Transverse colon (tissue), 4 donors: ENCODE measurements around the gene BZW1. TPM values are rescaled to one million over a fixed set of nuclear protein-coding genes. Genes with fewer than 3 reads are reported as not detected.

Experiments
- DNase-seq: peaks from one replicate; pipeline ENCODE4 v3.0.0-alpha.2; 2019
- H3K27ac ChIP-seq, 4 donors: fragments of 200-600 bp; sonication (generic); 2 replicates each; pipeline ENCODE4 v1.5.1; 2016 to 2018; ENCODE audit warnings: inconsistent platforms in 4 of 4
- H3K27me3 ChIP-seq: fragments of 200-600 bp; sonication (generic); 2 replicates; pipeline ENCODE4 v1.5.1; 2017; ENCODE audit warnings: inconsistent platforms
- H3K36me3 ChIP-seq, 4 donors: fragments of 200-600 bp; sonication (generic); 2 replicates each; pipeline ENCODE4 v1.5.1; 2017 to 2019; ENCODE audit warnings: inconsistent platforms in 4 of 4
- H3K4me1 ChIP-seq, 4 donors: fragments of 200-600 bp; sonication (generic); 2 replicates each; pipeline ENCODE4 v1.5.1; 2017 to 2020; ENCODE audit warnings: inconsistent platforms in 4 of 4
- H3K4me3 ChIP-seq, 4 donors: fragments of 200-600 bp; sonication (generic); 1 replicate in 1 of 4; 2 replicates in 3 of 4; pipeline versions ENCODE4 v1.5.1 to v1.6.1; 2017 to 2019; ENCODE audit warnings: inconsistent platforms in 4 of 4
- H3K9me3 ChIP-seq, 2 donors: fragments of 200-600 bp; sonication (generic); 2 replicates each; pipeline ENCODE4 v1.5.1; 2017 to 2019; ENCODE audit warnings: inconsistent platforms in 2 of 2
- CTCF ChIP-seq, 5 experiments: fragments of 200-600 bp in 3 of 5; fragments of 450-650 bp in 2 of 5; sonication (generic) in 3 of 5; IDR thresholded peaks; 1 replicate in 2 of 5; 2 replicates in 3 of 5; pipeline ENCODE4 v1.5.1; 2016 to 2017; ENCODE audit warnings: antibody characterized with exemption in 5 of 5, inconsistent platforms in 3 of 5, mild to moderate bottlenecking in 2 of 5, moderate library complexity in 1 of 5
- EP300 ChIP-seq: sonication (generic); formaldehyde crosslinking; IDR thresholded peaks from one replicate; pipeline ENCODE4 v1.6.1; 2017; ENCODE audit warnings: antibody characterized with exemption, low read depth
- POLR2A ChIP-seq: fragments of 450-650 bp; IDR thresholded peaks from one replicate; pipeline ENCODE4 v1.6.1; 2016; ENCODE audit warnings: antibody characterized with exemption, mild to moderate bottlenecking, moderate library complexity
- POLR2AphosphoS5 ChIP-seq, 3 donors: sonication (generic); formaldehyde crosslinking; IDR thresholded peaks; one replicate each; pipeline ENCODE4 v1.6.1; 2016; ENCODE audit warnings: antibody characterized with exemption in 3 of 3
- WGBS, 2 donors: methylation state at CpG; one replicate each; pipeline ENCODE4 v1.1.5; 2018; ENCODE audit warnings: low coverage in 1 of 2; 5-methylcytosine and 5-hydroxymethylcytosine counted together
- in situ Hi-C, 4 donors: fragments of 200-750 bp; cut with MboI; loops; one replicate each; pipeline versions ENCODE4 v1.15.0 to v1.15.1; 2017; ENCODE audit warnings: low sequenced_read_pairs in 3 of 4, low pct_ligation_motif_present in 1 of 4, low pct_unique_long_range_greater_than_20kb in 1 of 4
- intact Hi-C: fragments of 100-400 bp; cut with DNase I; formaldehyde crosslinking; loops from one replicate; pipeline ENCODE4 v1.15.1; 2023; ENCODE audit warnings: low total_unique reads
- total RNA-seq, 4 donors: library from RNA; depleted of rRNA; stranded (reverse); fragments of >200 nt; gene quantifications; one replicate each; pipeline ENCODE4 v1.1.0, GENCODE V29; 2016

Gene BZW1
- total RNA-seq, 4 donors from 2014 or later = 17.1 to 167 (median 110) TPM

- no peak overlapping the region for H3K4me3 ChIP-seq
- in situ Hi-C loops (no loop called here), intact Hi-C loops (no loop called here)
- 85 to 90% methylated on average over 2 of the region's 2 CpGs for WGBS, 2 donors
- TF ChIP-seq POLR2AphosphoS5 (IDR thresholded peaks at IDR 0.05) = no peak
- TF ChIP-seq CTCF (IDR thresholded peaks at IDR 0.05) = no peak
- TF ChIP-seq EP300 = no peak
- TF ChIP-seq POLR2A = no peak
- no peaks in the 10 kb centered on the region for H3K36me3 ChIP-seq
- DNase-seq = no peak
- no peak overlapping the region for H3K27ac ChIP-seq
- peaks cover 0 to 5% (median 0%) of the 10 kb centered on the region in 4 donors for H3K4me1 ChIP-seq
- no peaks in the 10 kb centered on the region for H3K27me3 ChIP-seq
- H3K9me3 ChIP-seq = no peaks in the 10 kb centered on the region
Observed at GRCh38 chr2:200828104-200828503, 16.4 kb downstream of the BZW1 start.

- in situ Hi-C loops = no loop called here
- DNase-seq = peak; percentile 40
- 67 to 76% methylated on average over 8 to 9 of the region's 9 CpGs for WGBS, 2 donors
- Histone ChIP-seq H3K4me1 (peaks cover 0 to 5% (median 0%) of the 10 kb centered on the region in 4 donors), H3K27me3 (no peaks in the 10 kb centered on the region), H3K4me3 (no peak overlapping the region), H3K27ac (no peak overlapping the region), H3K9me3 (no peaks in the 10 kb centered on the region), H3K36me3 (no peaks in the 10 kb centered on the region)
- intact Hi-C loops = no loop called here
- no peak for TF ChIP-seq POLR2AphosphoS5 (IDR thresholded peaks at IDR 0.05)
- no peak for TF ChIP-seq CTCF (IDR thresholded peaks at IDR 0.05)
- TF ChIP-seq EP300 = no peak
- TF ChIP-seq POLR2A = no peak
Observed at GRCh38 chr2:200828572-200829257, 17.0 kb downstream of the BZW1 start.

GRCh38 chr2:200829258-200829655 lies 17.5 kb downstream of the BZW1 start:
- in situ Hi-C loops = no loop called here
- no peaks in the 10 kb centered on the region for H3K27me3 ChIP-seq
- no peak for DNase-seq
- no peak overlapping the region for H3K27ac ChIP-seq
- intact Hi-C loops = no loop called here
- H3K36me3 ChIP-seq = no peaks in the 10 kb centered on the region
- TF ChIP-seq CTCF (IDR thresholded peaks at IDR 0.05) (no peak), POLR2A (no peak), POLR2AphosphoS5 (IDR thresholded peaks at IDR 0.05) (no peak), EP300 (no peak)
- no peaks in the 10 kb centered on the region for H3K9me3 ChIP-seq
- 98 to 100% methylated on average over 2 of the region's 2 CpGs for WGBS, 2 donors
- peaks cover 0 to 5% (median 0%) of the 10 kb centered on the region in 4 donors for H3K4me1 ChIP-seq
- H3K4me3 ChIP-seq = no peak overlapping the region

GRCh38 chr2:200834701-200835100 lies 23.0 kb downstream of the BZW1 start:
- TF ChIP-seq EP300 = no peak
- 84 to 89% methylated on average over 3 to 4 of the region's 4 CpGs for WGBS, 2 donors
- Histone ChIP-seq H3K9me3 (peaks cover 0 to 9% of the 10 kb centered on the region in 2 donors), H3K27ac (no peak overlapping the region), H3K4me1 (no peaks in the 10 kb centered on the region), H3K36me3 (no peaks in the 10 kb centered on the region), H3K27me3 (no peaks in the 10 kb centered on the region), H3K4me3 (no peak overlapping the region)
- in situ Hi-C loops (no loop called here), intact Hi-C loops (no loop called here)
- DNase-seq = no peak

GRCh38 chr2:200839513-200839912 lies 27.8 kb downstream of the BZW1 start:
- Histone ChIP-seq H3K27me3 (no peaks in the 10 kb centered on the region), H3K9me3 (peaks cover 0 to 9% of the 10 kb centered on the region in 2 donors), H3K36me3 (no peaks in the 10 kb centered on the region), H3K4me1 (no peaks in the 10 kb centered on the region), H3K27ac (no peak overlapping the region), H3K4me3 (no peak overlapping the region)
- TF ChIP-seq EP300 (no peak), POLR2A (no peak), POLR2AphosphoS5 (IDR thresholded peaks at IDR 0.05) (no peak), CTCF (IDR thresholded peaks at IDR 0.05) (no peak)
- 84 to 100% methylated on average over 1 to 3 of the region's 3 CpGs for WGBS, 2 donors
- intact Hi-C loops (no loop called here), in situ Hi-C loops (no loop called here)
- DNase-seq = no peak
